DMS53 (cell line): Measurements from ENCODE around the gene SLX4IP.

Experiments
- DNase-seq: peaks from one replicate; lab custom pipeline; 2025; lab: John Stamatoyannopoulos, UW

Gene SLX4IP

DNA sequence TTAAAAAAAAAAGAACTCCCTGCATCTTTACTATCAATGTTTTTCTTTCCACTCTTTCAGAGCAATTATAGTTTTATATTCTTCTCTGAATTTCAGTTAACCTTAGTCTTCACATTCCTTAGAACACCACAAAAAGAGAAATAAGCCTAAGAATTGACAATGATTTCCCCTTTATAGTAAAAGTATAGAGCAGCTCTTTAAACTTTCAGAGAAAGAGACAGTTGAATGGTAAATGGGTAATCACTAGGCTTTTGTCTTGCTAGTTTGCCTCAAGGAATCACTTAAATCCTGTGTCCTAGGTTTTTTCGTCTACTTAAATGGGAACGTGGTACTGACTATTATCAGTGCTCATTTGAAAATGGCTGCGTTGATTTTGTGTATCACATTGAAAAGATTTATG is 31.8 kb downstream of the SLX4IP start:
- DNase-seq = no peak

DNA sequence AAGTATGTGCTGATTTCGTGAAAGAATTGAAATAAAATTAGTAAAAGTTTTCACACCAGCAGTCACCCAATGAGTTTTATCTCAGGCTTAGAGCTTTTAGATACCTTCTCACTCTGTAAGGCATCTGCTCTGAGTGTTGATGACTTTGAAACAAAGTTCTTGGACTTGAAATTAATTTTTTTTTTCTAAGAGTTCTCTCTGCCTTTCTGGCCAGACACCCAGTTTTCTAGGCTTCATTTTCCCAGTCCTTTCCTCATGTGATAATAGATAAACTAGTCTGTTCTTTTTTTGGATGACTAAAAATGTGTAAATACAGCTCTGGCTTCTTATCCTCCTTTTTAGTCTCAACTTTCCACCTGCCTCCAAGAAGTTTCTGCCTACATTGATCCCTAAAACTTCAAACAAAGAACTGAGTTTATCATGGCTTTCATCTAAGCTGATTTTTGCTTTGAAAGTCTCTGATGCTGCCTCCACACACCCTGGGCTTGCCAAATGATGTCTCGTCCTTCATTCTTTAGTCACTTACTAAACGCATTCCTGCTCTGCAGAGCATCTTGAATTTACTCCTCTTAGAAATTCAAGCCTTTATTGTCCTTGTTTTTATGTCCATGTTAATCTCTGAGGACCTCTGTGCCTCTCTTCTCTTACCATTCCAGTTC is 32.7 kb downstream of the SLX4IP start:
- DNase-seq = no peak

DNA sequence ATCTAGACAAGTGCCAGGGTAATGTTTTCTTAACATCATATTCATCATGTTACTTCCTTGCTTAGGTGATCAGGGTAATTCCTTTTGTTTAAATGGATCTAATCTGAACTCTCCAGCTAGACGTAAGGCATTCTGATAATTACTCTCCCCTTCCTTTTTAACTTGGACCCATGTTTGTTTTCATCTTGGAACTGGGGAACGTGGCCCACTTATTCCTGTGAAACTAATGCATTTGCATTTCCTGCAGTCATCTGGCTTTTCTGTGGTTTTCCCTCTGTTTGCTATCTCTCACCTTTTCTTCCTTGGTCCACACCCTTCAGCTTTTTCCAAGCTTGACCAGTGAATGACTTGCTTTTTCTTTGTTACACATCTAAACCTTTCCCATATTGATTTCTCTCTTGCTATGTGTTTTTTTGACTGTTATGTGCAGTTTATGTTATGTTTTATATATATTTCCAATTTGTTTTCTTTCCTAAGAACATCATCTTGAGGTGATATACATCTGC is 33.3 kb downstream of the SLX4IP start:
- peak; percentile 42 for DNase-seq

DNA sequence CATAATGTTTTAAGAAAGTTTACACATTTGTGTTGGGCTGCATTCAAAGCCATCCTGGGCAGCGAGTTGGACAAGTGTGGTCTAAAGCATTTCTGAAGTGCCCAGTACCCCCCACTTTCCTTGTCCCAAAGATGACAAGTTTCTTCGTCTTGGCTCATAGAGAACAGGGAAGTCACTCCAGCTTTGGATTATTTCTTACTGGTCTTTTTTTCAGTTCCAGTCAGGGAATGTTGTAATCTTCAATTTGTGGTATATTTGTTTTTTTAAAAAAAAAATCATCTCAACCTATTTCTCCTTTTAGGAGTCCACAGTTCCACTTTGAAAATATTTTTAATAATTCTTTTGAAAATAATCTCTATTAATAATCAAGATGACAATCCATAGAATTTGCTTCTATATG is 34.0 kb downstream of the SLX4IP start:
- DNase-seq = no peak

DNA sequence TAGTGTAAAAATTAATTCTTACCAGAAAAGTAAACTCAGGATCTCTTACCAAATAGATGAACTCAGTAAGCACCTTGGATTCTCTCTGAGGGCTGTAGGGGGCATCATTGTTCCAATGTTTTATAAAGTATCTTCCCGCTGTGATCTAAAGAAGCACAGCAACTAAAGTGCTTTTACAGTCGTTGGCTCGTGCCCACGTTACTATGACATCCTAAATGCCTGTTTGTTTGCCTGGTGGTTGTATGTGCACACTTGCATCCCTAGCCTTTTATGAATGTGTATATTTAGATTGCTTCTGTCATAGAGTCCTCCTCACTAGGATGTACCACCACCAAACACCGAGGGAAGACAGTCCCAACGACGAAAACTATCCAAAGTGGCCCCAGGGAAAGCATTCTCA is 34.5 kb downstream of the SLX4IP start:
- peak; percentile 89 for DNase-seq

DNA sequence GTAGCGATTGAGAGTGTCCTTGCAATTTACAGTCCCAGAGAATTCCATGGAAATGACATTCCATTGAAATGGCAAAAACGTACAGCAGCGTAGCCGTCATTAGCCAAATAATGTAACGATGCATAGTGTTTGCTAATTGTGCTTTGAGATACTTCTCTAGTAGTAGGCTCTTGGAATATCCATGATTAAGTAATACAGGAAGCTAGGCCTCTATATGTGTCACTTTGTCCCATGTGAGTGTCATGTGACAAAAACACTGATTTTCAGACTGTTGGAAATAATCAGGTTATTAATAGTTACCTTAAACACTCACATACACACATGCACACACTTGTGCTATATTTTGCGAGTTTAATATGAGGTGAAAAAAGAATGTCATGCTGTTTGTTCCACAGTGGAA is 35.2 kb downstream of the SLX4IP start:
- DNase-seq = no peak

DNA sequence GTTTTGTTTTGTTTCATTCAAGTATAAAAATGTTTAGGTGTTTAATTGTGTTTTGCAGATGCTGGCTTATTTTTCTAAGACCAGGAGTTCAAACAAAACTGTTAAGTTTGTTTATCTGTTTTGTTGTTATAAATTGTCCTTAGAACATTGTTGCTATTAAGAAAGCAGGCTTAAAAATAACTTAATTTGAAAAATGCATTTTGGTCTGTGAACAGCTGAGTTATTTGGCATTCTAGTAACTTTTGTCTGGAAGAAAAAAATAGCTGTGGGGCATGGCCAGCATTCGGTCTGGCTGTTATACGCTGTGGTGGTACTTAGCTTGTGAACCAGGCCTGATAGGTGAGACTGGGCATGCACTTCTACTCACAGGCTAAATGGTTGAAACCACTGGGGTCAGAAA is 37.8 kb downstream of the SLX4IP start:
- no peak for DNase-seq

DNA sequence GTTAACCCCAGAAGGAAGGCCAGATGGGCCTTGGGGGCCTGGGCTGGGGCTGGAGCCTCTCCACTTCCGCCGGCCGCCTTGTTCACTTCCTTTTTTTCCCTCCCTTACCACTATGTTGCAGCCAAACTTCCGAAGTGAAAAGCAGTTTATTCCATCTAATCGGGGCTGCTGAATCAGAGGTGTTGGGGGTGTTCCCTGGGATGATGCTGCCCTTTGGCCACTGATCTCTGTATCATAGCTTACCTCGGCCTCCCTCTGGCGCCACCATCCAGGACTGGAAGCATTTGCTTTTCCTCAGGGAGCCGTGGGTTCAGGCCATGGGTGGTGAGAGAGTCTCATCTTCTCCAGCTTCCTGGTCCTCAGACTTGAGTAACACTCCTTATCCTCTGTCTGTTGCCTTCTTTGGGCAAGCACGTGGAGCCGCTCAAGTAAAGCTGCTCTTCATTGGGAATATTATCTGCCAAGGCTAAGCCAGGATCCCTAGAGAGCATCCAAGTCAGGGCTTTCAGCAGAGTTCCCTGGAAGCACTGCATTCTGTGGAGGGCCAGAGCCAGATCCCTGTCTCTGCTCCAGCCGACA is 39.6 kb downstream of the SLX4IP start:
- DNase-seq = no peak

DNA sequence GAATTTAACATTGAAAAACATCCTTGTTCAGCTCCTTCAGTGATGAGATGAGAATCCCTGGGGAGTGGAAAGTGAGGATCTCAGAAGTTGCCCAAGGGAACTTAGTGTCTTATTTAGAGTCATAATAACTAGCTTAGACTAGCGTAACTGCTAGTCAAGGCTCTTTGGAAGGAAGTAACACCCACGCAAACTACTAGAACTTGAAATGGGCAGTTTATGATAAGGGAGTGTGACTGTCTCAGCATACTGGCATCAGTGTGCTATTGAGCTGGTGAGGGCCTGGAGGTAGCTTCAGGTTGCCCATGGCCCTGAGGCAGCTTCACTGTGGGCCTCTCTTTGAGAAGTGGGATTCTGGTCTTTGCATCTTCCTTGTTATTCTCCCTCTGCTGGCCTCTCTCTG is 40.1 kb downstream of the SLX4IP start:
- DNase-seq = no peak

DNA sequence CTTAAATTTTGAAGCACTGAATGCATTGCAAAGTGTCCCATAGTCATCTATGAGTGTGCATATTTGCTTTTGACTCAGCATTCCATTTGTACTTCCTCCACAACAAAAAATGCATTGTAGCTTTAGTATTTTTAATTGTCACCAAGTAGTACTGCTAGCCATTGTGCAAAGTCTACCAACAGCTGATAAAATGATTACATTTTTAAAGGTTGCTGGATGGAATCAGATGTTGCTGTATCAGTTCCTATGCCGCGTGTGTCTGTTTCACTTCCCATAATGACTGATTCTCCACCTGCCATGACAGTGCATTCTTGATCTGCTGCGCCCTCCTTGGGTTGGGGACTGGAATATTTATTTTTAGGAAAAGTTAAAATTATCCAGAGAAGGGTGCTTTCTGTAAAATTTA is 41.2 kb downstream of the SLX4IP start:
- DNase-seq = peak; percentile 23

DNA sequence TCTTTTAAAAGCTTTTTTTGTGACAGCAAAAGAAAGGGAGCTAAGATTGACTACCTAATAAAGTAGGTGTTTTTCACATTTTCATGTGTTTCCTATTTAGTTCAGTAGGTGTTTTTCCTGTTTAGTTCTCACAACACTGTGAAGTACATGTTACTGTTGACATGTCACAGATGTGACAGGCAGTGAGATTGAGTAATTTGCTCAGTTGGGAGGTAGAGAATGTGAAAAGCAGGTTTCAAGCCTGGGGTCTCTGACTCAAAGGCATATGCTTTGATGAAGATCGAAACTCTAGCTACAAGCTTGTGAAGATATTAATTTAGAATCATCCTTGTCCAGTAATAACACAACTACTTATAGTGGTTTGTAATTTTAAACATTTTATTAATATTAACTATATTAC is 43.1 kb downstream of the SLX4IP start:
- no peak for DNase-seq

DNA sequence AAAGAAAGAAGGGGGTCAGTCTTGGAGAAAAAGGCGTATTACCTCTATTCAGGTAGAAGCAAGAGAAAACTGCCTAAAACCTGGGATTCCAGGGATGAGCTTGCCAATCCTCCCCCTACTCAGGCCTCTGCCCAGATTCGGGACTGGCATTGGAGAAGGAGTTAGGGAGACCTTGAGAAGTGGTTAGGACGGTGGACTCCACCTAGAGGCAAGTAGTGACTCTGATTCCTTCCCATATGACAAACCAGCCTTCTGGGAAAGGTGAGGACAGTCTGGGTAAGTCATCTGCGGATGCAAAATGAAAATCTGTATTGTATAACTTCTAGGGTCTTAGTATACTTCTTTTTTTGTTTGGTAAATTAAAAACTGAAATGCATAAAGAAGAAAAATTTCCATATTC is 43.8 kb downstream of the SLX4IP start:
- DNase-seq = no peak

DNA sequence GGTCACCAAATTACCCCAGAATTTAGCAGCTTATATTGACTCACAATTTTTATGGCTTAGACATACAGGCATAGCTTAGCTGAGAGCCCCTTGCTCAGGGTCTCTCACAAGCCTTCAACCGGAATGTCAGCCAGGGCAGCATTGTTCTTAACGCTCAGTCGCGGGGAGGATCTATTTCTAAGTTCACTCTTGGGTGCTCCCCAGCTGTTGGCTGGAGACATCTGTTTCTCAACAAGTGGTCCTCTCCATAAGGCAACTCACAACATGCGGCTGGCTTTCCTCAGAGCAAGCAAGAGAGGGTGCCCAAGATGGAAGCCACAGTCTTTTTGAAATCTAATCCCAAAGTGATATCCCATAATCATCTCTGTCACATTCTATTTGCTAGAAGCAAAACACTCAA is 46.6 kb downstream of the SLX4IP start:
- DNase-seq = no peak

DNA sequence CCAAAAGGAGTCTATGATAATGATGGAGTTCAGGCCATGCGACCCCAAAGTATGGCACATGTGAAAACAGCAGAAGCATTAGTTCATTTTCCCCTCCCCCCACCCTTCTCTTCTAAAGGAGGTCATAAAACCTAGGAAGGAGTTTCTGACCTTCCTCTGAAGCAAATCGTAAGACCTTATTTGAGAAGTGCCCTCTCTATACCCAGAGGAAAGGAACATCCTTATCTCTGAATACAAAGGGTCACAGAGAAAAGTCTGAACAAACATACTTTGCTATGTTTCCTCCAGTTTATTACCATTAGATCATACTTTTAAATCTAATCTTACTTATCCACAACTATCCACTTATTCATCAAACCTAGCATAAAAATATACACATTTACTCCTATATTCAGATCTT is 48.6 kb downstream of the SLX4IP start:
- no peak for DNase-seq

DNA sequence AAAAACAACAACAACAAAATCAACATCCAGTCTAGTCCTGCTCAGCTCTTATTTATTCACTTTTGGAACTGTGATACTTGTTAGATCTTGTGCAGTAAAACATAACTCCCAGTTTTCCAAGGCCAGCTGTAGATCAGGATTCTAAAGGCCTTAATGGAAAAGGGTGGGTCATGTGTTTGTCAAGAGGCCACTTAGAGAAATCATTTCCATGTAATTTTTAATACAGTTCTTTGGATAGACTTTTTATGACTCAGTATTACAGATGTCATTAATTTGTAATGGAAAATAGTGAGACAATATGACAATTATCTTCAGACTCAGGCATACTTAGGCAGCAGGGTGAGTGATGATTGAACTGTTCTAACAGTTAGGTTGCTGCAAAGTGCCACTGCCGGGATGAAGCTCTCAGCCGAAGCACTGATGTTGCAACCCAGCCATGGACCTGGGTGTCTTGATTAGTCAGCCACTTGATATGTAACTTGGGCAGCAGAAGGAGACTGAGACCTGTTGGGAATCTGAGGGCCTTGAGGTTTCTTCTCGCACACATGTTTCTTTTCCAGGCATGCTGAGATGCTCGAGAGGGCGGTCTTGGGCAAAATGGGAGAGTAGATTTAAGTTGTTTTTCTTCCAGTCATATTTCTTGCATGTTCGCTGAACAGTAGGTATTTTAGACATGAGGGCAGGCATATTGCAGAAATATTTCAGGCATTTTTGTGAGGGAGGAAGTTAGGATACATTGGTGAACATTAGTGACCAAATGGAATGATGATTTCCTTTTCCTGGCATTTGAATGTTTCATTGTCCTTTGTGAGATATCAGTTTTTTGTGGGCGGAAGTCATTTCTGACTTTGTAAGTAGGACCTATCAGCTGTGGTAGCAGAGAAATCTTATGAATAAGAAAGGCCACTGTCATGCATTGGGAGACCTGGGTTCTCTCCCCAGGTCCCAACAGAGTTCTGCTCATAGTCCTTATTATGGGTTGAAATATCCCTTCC is 52.3 kb downstream of the SLX4IP start:
- DNase-seq = no peak

DNA sequence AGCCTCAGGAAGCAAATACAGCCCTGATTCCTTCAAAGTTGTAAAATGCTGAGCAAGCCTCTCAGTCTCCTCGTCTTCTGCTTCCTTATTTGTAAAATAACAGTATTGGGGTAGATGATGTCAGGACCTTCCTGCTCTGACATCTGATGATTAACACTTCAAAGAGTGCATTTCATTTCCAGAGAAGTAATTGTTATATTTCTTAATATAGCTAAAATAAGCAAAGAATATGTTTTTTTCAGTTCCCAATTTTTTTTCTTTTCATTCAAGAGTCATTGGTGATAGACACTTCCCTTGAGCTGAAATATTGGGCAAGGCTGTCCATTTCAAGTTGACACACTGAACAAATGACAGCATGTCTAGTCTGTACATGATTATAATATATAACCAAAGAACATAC is 53.4 kb downstream of the SLX4IP start:
- DNase-seq = no peak

DNA sequence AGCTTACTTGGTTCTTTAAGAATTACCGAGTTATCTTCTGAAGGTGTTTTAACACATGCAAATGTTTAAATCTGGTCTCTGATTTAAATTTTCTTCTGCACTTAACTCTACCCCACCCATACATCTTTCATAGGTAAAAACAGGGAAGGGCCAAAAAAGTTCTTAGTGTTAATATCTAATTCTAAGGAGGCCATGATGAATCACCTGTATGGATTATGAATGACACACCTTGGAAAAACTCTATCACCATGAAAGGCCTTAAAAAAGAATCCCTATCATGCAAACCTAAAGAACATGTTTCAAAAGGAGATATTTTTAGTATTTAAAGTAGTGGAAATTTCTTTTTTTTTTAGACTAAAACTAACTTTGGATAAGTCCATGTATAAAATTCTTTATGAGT is 54.7 kb downstream of the SLX4IP start:
- DNase-seq = no peak

DNA sequence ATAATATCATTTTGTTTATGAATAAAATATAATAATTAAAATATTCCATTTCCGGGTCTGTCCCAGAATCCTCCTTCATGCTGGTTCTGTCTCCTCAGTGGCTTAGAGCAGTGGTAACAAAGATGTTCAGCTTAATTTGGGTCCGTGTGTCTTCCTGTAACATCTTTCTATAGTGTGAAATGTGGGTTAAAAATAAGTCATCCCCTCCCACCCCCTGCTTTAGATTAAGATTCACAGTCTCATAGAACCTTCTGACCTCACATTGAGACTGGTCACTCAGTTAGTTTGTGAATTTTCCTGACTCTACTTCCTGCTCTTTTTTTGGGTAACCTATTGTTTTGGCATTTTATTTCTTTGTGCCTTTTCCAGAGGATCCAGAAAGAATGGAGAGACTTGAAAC is 55.2 kb downstream of the SLX4IP start:
- DNase-seq = no peak

DNA sequence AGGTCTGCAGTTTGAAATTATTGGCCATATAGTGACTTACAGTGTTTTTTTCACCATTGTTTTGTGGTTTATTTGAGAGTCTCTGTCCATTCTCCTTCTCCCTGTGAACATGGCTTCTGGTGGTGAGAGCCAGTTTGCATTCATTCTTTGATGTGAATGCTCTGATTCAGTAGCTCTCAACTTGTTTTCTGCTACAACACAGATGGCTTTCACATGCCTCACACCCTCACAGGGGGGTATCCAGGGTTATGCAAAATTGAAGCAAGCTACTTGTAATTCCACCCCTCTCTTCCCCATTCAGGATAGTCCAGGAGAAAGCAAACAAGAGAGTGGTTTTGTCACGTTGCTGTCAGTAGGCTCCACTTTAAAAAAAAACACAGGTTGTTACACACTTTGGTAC is 55.6 kb downstream of the SLX4IP start:
- peak; percentile 10 for DNase-seq

DNA sequence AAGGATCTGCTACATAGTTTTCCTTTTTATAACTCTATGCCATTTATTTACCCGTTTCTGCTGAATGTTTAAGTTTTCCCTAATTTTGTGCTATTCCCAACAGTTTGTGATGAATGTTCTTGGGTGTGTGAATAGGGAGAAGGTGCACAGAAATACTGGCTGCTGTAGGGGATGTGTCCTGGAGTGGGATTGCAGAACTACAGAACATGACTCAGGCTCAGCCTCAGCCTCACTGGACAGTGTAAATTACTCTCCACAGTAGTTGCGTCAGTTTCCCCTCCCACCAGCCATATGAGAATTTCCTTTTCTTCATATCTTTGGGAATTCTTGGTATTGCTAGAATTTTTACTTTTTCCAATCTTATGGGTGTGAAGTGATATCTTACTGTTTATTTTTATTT is 57.0 kb downstream of the SLX4IP start:
- no peak for DNase-seq

DNA sequence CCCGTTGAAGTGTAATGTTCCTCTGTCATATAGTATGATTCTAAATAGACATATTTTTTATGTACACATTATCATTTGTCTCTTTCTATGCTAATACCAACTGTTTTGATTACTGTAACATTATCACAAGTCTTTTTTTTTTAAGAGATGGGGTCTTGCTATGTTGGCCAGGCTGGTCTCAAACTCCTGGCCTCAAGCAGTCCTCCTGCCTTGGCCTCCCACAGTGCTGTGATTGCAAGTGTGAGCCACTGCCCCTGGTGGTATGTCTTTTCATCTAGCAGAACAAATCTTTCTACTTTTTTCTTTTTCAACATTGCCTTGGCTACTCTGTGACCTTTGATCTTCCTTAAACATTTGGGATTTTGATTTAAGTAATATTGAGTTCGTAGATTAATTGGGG is 57.7 kb downstream of the SLX4IP start:
- no peak for DNase-seq

DNA sequence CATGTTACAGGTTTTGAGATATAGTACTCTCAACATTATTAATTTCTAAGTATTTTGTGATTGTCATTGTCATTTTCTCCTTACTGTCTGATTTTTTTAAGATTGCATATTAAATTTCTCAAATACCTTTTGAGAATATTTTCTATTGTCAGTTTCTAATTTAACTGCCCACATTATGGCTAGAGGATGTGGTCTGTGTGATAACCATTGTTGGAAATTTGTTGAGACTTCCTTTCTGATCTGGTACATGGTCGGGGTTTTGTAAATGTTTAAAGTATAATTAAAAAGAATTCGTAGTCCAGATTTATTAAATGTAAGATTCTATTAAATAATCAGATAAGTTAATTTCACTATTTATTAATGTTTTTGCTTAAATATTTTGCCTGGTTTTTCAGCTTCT is 60.1 kb downstream of the SLX4IP start:
- no peak for DNase-seq

DNA sequence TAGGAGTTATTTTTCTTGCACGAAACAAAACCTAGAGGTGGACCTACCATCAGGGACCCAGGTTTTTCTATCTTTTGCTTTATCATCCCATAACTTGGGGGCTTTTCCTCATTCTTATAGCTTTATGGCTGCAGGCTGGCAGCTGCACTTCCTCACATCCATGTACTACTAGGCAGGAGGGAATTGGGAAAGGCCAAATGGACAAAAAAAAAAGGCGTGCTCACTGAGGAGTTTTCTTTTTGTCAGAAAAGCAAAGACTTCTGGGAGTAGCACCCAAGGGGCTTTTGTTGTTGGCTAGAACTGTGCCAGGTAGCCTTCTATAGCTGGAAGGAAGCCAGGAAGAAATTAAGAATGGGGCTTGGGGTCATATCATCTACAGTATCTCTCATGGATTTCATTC is 61.4 kb downstream of the SLX4IP start:
- no peak for DNase-seq
